ENCODE results near the gene ZBTB20. TPM values are rescaled to one million over a fixed set of nuclear protein-coding genes. Genes with fewer than 3 reads are reported as not detected.

ZBTB20 gene
- total RNA-seq, 6 experiments from 2014 or later = 8.0 to 14.1 (median 10.4) TPM

DNA sequence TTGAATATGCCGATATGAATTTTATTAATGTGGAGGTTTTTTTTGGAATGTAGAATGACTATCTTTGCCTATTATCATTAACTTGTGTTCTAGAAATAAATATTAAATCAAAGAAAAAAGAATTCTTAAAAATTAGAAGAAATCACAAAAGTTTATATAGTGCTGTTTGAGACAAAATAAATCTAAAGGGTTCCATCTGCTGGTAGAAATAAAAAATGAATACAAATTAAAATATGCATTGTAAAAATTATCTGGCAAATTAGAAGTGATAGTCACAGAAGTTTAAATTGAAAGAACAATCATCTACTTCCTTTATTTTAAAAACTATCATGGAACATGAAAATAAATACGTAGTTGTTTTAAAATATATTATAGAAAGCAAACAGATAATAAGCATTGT is 22.7 kb upstream of the ZBTB20 start:
- Mint-ChIP-seq H3K9me3 (no peaks in the 10 kb centered on the region), H3K4me3 (no peak overlapping the region), H3K27me3 (ENCODE audit: insufficient read depth) (no peaks in the 10 kb centered on the region; the same call in 1 of the 2 replicates), H3K36me3 (ENCODE audit: low read depth) (no peaks in the 10 kb centered on the region), H3K4me1 (ENCODE audit: low read depth) (peaks cover 9% of the 10 kb centered on the region; the same call in 1 of the 2 replicates), H3K27ac (no peak overlapping the region)
- DNase-seq = no peak
- TF ChIP-seq CTCF (IDR thresholded peaks at IDR 0.05) = peak; percentile 75

DNA sequence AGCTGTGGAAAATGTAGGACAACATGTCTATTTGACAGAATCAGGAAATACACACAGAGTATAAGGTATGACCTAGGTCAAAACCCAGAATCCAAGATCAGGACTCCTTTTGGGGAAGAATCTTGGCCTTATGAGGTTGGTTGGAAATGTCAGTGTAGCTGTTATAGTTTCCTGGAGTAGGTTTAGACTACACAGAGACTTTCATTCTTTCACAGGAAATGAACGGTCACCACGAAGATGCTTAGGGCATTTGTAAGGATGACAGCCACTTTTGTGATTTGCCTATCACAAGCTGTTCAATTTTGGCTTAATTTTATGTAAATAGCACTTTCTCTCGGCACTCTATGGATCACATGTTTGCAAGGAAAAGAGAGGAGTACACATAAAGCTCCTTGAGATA is 18.6 kb upstream of the ZBTB20 start:
- H3K36me3 Mint-ChIP-seq (ENCODE audit: low read depth) = no peaks in the 10 kb centered on the region
- no peak for TF ChIP-seq CTCF (IDR thresholded peaks at IDR 0.05)
- no peak overlapping the region for H3K27ac Mint-ChIP-seq
- peaks cover 2% of the 10 kb centered on the region for H3K27me3 Mint-ChIP-seq (ENCODE audit: insufficient read depth)
- no peak for DNase-seq
- no peak overlapping the region for H3K4me3 Mint-ChIP-seq
- H3K4me1 Mint-ChIP-seq (ENCODE audit: low read depth) = peaks cover 9% of the 10 kb centered on the region; the same call in 1 of the 2 replicates
- no peaks in the 10 kb centered on the region for H3K9me3 Mint-ChIP-seq

DNA sequence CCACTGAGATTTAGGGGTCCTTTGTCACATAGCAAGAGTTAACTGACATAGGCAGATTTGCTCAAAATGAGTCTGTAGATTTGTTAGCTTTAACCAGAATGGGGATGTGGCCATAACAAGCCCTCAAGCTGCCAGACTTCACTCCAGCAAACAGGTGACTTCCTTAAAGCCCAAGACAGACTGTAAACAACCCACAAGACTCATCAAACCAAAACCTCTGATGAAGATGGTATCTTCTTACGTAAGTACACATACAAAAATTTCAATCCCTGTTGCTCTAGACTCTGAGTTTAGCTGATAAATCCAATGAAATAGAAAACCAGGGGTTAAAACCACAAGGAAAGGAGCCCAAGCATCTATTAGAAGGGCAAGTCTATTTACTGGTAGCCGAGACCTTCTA is 18.2 kb upstream of the ZBTB20 start:
- TF ChIP-seq CTCF (IDR thresholded peaks at IDR 0.05) = no peak
- peaks cover 9% of the 10 kb centered on the region; the same call in 1 of the 2 replicates for H3K4me1 Mint-ChIP-seq (ENCODE audit: low read depth)
- no peak for DNase-seq
- H3K36me3 Mint-ChIP-seq (ENCODE audit: low read depth) = no peaks in the 10 kb centered on the region
- H3K9me3 Mint-ChIP-seq = no peaks in the 10 kb centered on the region
- H3K27ac Mint-ChIP-seq = no peak overlapping the region
- peaks cover 2% of the 10 kb centered on the region for H3K27me3 Mint-ChIP-seq (ENCODE audit: insufficient read depth)
- H3K4me3 Mint-ChIP-seq = no peak overlapping the region

DNA sequence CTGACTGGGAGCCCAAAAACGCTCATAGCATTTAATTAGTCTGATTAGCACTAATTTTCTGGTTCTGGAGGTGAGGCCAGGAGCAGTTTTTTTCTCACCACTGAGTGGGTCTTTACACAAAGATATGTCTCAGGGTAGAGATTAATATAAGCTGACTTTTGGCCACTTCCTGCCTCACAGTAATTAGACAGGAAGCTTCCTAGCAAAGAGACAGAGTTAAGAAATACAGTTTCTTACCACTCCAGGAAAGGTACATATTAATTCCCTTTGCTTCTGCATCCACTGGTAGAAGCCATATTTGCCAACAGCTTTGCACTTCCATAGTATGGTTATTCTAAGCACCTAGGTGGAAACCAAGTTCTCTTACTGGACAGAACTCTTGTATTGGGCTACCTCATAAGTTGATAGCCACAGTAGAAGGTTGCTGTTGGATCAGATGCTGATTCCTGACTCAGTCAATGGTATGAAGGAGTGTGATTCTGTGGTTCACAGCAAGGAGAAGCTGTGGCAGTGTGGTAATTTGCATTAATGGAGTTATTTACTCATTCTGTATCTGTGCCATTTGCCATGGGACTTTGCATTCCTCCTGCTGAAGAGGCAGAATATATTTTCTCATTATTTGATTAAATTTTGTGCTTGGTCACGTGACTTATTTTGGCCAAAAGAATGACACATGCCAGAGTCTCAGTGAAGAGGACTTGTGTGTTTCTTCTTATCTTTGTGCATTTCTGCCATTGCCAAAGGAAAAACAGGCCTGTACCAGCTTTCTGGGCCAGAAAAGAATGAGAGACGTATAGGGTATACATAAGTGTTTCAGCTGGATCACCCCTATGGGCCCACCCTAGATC is 17.5 kb upstream of the ZBTB20 start:
- H3K4me3 Mint-ChIP-seq = no peak overlapping the region
- no peaks in the 10 kb centered on the region for H3K9me3 Mint-ChIP-seq
- DNase-seq = no peak
- no peak for TF ChIP-seq CTCF (IDR thresholded peaks at IDR 0.05)
- peaks cover 9% of the 10 kb centered on the region; the same call in 1 of the 2 replicates for H3K4me1 Mint-ChIP-seq (ENCODE audit: low read depth)
- no peak overlapping the region for H3K27ac Mint-ChIP-seq
- no peaks in the 10 kb centered on the region for H3K36me3 Mint-ChIP-seq (ENCODE audit: low read depth)
- peaks cover 2% of the 10 kb centered on the region for H3K27me3 Mint-ChIP-seq (ENCODE audit: insufficient read depth)

DNA sequence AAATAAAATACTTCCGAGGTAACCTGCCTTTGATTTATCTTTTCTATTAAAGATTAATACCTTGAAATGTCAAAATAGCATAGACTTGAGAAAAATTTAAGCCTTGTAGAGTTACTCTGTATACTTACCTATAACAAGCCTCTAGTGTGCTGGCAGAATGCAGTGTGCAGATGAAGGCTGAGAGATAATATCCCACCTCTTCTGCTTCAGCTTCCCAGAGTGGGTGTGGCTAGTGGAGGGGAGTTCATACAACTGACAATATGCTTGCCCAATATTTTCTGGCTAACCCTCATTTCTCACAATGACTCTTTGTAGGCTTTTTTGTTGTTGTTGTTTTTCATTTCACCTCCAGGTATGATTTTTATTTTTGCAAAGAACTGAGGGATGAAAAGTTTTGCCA is 15.7 kb upstream of the ZBTB20 start:
- H3K27ac Mint-ChIP-seq = no peak overlapping the region
- H3K4me3 Mint-ChIP-seq = no peak overlapping the region
- no peak for TF ChIP-seq CTCF (IDR thresholded peaks at IDR 0.05)
- H3K36me3 Mint-ChIP-seq (ENCODE audit: low read depth) = no peaks in the 10 kb centered on the region
- peaks cover 2% of the 10 kb centered on the region for H3K27me3 Mint-ChIP-seq (ENCODE audit: insufficient read depth)
- H3K9me3 Mint-ChIP-seq = no peaks in the 10 kb centered on the region
- peaks cover 9% of the 10 kb centered on the region; the same call in 1 of the 2 replicates for H3K4me1 Mint-ChIP-seq (ENCODE audit: low read depth)
- no peak for DNase-seq

Data from HFFc6 (cell line).